Activated CD8-positive, alpha-beta memory T cell treated with anti-CD3 and anti-CD28 coated beads, Interleukin-2, amount 10 ng/mL, durations not matched to agents 7 days and 5 days (primary cell): Measurements from ENCODE around the gene ZFYVE28. TPM values are rescaled to one million over a fixed set of nuclear protein-coding genes. Genes with fewer than 3 reads are reported as not detected.
"Not testable (repeated sequence)": the region's sequence is repeated elsewhere in the genome, so short reads cannot be mapped to it uniquely, and the experiment has no call there.

Source experiments
- ATAC-seq: fragments of 150-1000 bp; cut with Tn5 transposase; one replicate; pipeline ENCODE4 v1.10.0; 2021; ENCODE audit warnings: moderate library complexity
- CTCF ChIA-PET: fragments of 350-600 bp; sonication (Branson Sonifier 250); formaldehyde crosslinking; loops from one replicate; lab custom pipeline; 2021; ENCODE audit warnings: antibody characterized with exemption; lab: Charles Lee
- DNase-seq: peaks from one replicate; pipeline ENCODE4 v3.0.0-alpha.2; 2020
- H3K27ac Mint-ChIP-seq: one replicate; pipeline ENCODE4 v1.8.0; 2021; ENCODE audit warnings: mild to moderate bottlenecking, mixed read lengths
- H3K27me3 Mint-ChIP-seq: one replicate; pipeline ENCODE4 v1.8.0; 2021; ENCODE audit warnings: mixed read lengths
- H3K36me3 Mint-ChIP-seq: one replicate; pipeline ENCODE4 v1.8.0; 2021; ENCODE audit warnings: mild to moderate bottlenecking, mixed read lengths
- H3K4me1 Mint-ChIP-seq: one replicate; pipeline ENCODE4 v1.8.0; 2021; ENCODE audit warnings: mixed read lengths
- H3K4me3 Mint-ChIP-seq: one replicate; pipeline ENCODE4 v1.8.0; 2021; ENCODE audit warnings: mild to moderate bottlenecking, moderate library complexity, mixed read lengths
- H3K9me3 Mint-ChIP-seq: one replicate; pipeline ENCODE4 v1.8.0; 2022; ENCODE audit warnings: low read depth, mixed read lengths
- total RNA-seq, 2 experiments: library from RNA; stranded (reverse); gene quantifications; one replicate each; pipeline ENCODE4 v1.2.3, GENCODE V29; 2021

The ZFYVE28 gene
- total RNA-seq, 2 experiments from 2014 or later = 12.5 to 30.3 TPM

DNA sequence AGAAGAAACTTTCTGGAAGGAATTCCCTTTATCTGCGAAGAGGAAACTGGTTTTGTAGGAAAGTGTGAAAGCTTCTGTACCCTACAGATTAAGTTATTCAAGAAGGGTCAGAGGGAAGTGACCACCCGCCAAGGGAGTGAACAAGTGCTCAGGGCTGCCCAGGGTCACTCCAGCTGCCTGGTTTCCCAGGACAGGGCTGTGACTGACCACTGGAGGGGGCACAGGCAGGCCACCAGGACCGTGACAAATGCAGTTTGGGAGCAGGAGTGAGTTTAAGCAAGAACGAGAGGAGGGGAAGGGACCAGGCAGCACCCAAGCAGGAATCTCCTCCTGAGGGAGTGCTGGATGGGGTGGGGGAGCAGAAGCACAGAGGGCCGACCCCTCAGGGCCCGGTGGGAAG is 34.2 kb downstream of the ZFYVE28 start:
- Mint-ChIP-seq H3K36me3 (peaks cover 3% of the 10 kb centered on the region), H3K4me1 (peaks cover 6% of the 10 kb centered on the region), H3K27me3 (no peaks in the 10 kb centered on the region), H3K4me3 (no peak overlapping the region), H3K9me3 (no peaks in the 10 kb centered on the region), H3K27ac (no peak overlapping the region)
- CTCF ChIA-PET = no interaction called here
- DNase-seq = no peak
- no peak for ATAC-seq

- H3K27me3 Mint-ChIP-seq = no peaks in the 10 kb centered on the region
- H3K9me3 Mint-ChIP-seq = no peaks in the 10 kb centered on the region
- peaks cover 1% of the 10 kb centered on the region for H3K4me1 Mint-ChIP-seq
- DNase-seq = no peak
- H3K4me3 Mint-ChIP-seq = no peak overlapping the region
- H3K27ac Mint-ChIP-seq = no peak overlapping the region
- no peak for ATAC-seq
- CTCF ChIA-PET = no interaction called here
- peaks cover 3% of the 10 kb centered on the region for H3K36me3 Mint-ChIP-seq
Measured at GRCh38 chr4:2383760-2384159, 34.7 kb downstream of the ZFYVE28 start.

- H3K4me3 Mint-ChIP-seq, H3K27ac Mint-ChIP-seq, H3K4me1 Mint-ChIP-seq, H3K36me3 Mint-ChIP-seq, DNase-seq, H3K9me3 Mint-ChIP-seq, CTCF ChIA-PET, H3K27me3 Mint-ChIP-seq, ATAC-seq: not testable (repeated sequence)
Measured at GRCh38 chr4:2383220-2383631, 35.2 kb downstream of the ZFYVE28 start.

DNA sequence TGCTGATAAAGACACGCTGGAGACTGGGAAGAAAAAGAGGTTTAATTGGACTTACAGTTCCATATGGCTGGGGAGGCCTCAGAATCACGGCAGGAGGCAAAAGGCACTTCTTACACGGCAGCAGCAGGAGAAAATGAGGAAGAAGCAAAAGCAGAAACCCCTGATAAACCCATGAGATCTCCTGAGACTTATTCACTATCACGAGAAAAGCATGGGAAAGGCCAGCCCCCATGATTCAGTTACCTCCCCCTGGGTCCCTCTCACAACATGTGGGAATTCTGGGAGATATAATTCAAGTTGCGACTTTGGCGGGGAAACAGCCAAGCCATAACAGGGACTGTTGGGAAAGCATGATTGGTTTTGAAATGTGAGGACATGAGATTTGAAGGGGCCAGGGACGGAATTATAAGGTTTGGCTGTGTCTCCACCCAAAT is 35.7 kb downstream of the ZFYVE28 start:
- H3K27ac Mint-ChIP-seq, H3K36me3 Mint-ChIP-seq, H3K9me3 Mint-ChIP-seq, ATAC-seq, DNase-seq, H3K4me1 Mint-ChIP-seq, H3K27me3 Mint-ChIP-seq, H3K4me3 Mint-ChIP-seq, CTCF ChIA-PET: not testable (repeated sequence)

DNA sequence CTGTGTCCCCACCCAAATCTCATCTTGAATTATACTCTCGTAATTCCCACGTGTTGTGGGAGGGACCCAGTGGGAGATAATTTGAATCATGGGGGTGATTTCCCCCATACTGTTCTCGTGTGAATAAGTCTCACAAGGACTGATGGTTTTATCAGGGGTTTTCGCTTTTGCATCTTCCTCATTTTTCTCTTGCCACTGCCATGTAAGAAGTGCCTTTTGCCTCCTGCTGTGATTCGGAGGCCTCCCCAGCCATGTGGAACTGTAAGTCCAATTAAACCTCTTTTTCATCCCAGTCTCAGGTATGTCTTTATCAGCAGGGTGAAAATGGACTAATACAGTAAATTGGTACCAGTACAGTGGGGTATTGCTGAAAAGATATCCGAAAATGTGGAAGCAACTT is 37.9 kb downstream of the ZFYVE28 start:
- H3K4me3 Mint-ChIP-seq, H3K9me3 Mint-ChIP-seq, H3K4me1 Mint-ChIP-seq, CTCF ChIA-PET, H3K27ac Mint-ChIP-seq, H3K27me3 Mint-ChIP-seq, H3K36me3 Mint-ChIP-seq, DNase-seq, ATAC-seq: not testable (repeated sequence)

GRCh38 chr4:2378898-2379297 is 39.5 kb downstream of the ZFYVE28 start:
- ATAC-seq (no peak), DNase-seq (no peak)
- Mint-ChIP-seq H3K9me3 (no peaks in the 10 kb centered on the region), H3K27me3 (no peaks in the 10 kb centered on the region), H3K4me1 (no peaks in the 10 kb centered on the region), H3K4me3 (no peak overlapping the region), H3K27ac (no peak overlapping the region), H3K36me3 (peaks cover 8% of the 10 kb centered on the region)
- CTCF ChIA-PET = no interaction called here

DNA sequence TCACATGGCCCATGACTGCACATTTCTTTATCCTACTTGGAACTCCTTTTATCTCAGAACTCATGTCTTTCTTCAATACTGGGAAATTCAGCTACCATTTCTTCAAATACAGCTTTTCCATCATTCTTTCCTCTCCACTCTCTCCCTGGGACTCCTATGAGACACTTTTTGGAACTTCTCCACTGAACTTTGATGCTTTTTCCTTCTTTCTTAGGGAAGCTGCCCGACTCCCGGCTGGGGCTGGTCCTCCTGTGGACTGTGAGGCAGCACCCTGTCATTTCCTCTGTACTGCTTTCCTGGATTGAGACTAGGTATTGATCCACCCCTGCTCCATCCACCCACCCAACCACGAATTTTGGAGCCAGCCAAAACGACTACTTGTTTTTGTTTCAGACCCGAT is 40.0 kb downstream of the ZFYVE28 start:
- Mint-ChIP-seq H3K4me1 (no peaks in the 10 kb centered on the region), H3K4me3 (no peak overlapping the region), H3K36me3 (peaks cover 11% of the 10 kb centered on the region), H3K27ac (no peak overlapping the region), H3K27me3 (no peaks in the 10 kb centered on the region), H3K9me3 (no peaks in the 10 kb centered on the region)
- DNase-seq (no peak), ATAC-seq (no peak)
- CTCF ChIA-PET = no interaction called here

- no peak overlapping the region for H3K4me3 Mint-ChIP-seq
- peaks cover 10% of the 10 kb centered on the region for H3K36me3 Mint-ChIP-seq
- CTCF ChIA-PET = no interaction called here
- no peaks in the 10 kb centered on the region for H3K9me3 Mint-ChIP-seq
- no peaks in the 10 kb centered on the region for H3K27me3 Mint-ChIP-seq
- ATAC-seq (no peak), DNase-seq (no peak)
- H3K4me1 Mint-ChIP-seq = no peaks in the 10 kb centered on the region
- no peak overlapping the region for H3K27ac Mint-ChIP-seq
Measured at GRCh38 chr4:2377241-2377640, 41.2 kb downstream of the ZFYVE28 start.

DNA sequence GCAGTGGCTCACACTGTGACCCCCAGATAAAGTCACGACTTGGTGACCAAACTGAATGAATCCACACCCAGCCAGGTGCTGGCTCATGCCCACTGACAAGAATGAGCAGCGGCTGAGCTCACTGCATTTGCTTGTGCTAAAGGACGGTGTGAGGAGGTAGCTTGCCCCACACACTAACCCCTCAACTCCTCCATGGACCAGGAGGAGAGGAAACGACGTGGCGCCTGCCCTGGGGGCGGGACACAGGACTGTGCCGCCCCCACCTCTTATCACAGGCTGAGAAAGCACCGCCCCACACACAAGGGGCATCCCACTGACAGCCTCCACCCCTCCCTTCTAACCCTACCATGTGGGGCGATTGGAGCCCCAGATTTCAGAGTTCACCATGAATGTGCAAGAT is 43.0 kb downstream of the ZFYVE28 start:
- no peak overlapping the region for H3K4me3 Mint-ChIP-seq
- no peaks in the 10 kb centered on the region for H3K4me1 Mint-ChIP-seq
- ATAC-seq = no peak
- CTCF ChIA-PET = no interaction called here
- H3K27ac Mint-ChIP-seq = no peak overlapping the region
- DNase-seq = no peak
- H3K36me3 Mint-ChIP-seq = peaks cover 10% of the 10 kb centered on the region
- no peaks in the 10 kb centered on the region for H3K27me3 Mint-ChIP-seq
- no peaks in the 10 kb centered on the region for H3K9me3 Mint-ChIP-seq

DNA sequence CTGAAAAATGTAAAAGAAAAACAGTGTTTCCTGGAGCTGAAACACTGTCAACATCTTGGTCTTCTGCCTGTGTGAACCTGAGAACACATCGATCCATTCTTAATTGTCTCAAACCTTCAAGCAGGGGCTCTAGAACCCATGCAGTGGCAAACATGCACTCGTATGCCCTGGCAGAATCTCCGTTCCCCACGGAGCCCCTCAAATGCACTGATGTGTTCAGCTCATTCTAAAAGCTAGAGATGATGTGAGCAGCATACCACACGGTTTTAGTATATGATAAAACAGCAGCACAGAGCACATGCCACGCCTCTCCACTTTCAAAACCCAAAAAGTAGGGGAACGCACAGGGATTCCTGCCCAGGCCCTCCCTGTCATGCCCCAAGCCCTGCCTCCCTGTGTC is 44.9 kb downstream of the ZFYVE28 start:
- no peak overlapping the region for H3K4me3 Mint-ChIP-seq
- H3K9me3 Mint-ChIP-seq = peaks cover 2% of the 10 kb centered on the region
- CTCF ChIA-PET = no interaction called here
- H3K4me1 Mint-ChIP-seq = no peaks in the 10 kb centered on the region
- ATAC-seq (no peak), DNase-seq (no peak)
- no peaks in the 10 kb centered on the region for H3K27me3 Mint-ChIP-seq
- no peak overlapping the region for H3K27ac Mint-ChIP-seq
- peaks cover 17% of the 10 kb centered on the region for H3K36me3 Mint-ChIP-seq

DNA sequence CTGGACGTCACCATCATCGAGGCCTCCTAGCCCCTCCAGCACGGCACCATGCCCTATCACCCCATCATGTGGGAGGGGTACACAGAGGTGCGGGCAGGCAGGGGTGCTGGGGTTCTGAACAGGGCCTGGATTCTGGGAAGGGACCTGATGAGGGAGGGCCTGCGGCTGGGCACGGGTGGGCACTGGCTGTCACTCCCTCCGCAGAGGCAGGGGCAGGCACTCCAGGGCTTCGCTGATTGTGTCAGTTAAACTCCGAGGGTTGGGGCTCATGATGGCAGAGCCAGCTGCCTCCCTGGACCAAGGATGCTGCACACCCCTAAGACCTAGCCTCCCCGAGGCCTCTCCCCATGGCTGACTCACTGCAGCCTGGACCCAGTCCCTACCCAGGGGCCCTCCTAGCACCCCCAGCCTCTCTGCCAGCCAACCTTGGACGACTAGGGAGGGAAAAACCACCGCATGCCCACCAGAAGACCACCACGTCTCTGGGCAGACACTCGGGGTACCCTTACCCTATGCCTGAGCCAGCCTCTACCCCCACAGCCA is 45.9 kb downstream of the ZFYVE28 start:
- no peaks in the 10 kb centered on the region for H3K27me3 Mint-ChIP-seq
- no peak for ATAC-seq
- H3K4me3 Mint-ChIP-seq = no peak overlapping the region
- H3K9me3 Mint-ChIP-seq = peaks cover 2% of the 10 kb centered on the region
- no peak for DNase-seq
- CTCF ChIA-PET = interaction anchor here (0.6 kb wide), 1 partner anchor 46 kb away, joined by 3 read pairs; the partner anchor contains the start of gene CFAP99
- no peaks in the 10 kb centered on the region for H3K4me1 Mint-ChIP-seq
- no peak overlapping the region for H3K27ac Mint-ChIP-seq
- H3K36me3 Mint-ChIP-seq = peaks cover 17% of the 10 kb centered on the region

- Mint-ChIP-seq H3K36me3 (peaks cover 15% of the 10 kb centered on the region), H3K4me3 (no peak overlapping the region), H3K27ac (no peak overlapping the region), H3K4me1 (no peaks in the 10 kb centered on the region), H3K9me3 (peaks cover 2% of the 10 kb centered on the region), H3K27me3 (no peaks in the 10 kb centered on the region)
- DNase-seq (no peak), ATAC-seq (no peak)
- CTCF ChIA-PET = no interaction called here
Measured at GRCh38 chr4:2371765-2372487, 46.5 kb downstream of the ZFYVE28 start.

GRCh38 chr4:2370597-2371320 is 47.7 kb downstream of the ZFYVE28 start:
- H3K9me3 Mint-ChIP-seq = peaks cover 2% of the 10 kb centered on the region
- H3K36me3 Mint-ChIP-seq = peaks cover 15% of the 10 kb centered on the region
- no peak for ATAC-seq
- CTCF ChIA-PET = no interaction called here
- no peak overlapping the region for H3K27ac Mint-ChIP-seq
- H3K4me3 Mint-ChIP-seq = no peak overlapping the region
- no peaks in the 10 kb centered on the region for H3K27me3 Mint-ChIP-seq
- no peaks in the 10 kb centered on the region for H3K4me1 Mint-ChIP-seq
- DNase-seq = no peak
